Mesothelial cell of epicardium (in vitro differentiated cells): ENCODE data around the gene WEE2. TPM values are rescaled to one million over a fixed set of nuclear protein-coding genes. Genes with fewer than 3 reads are reported as not detected.

Source experiments
- DNase-seq, 2 experiments: peaks; one replicate each; pipeline ENCODE4 v3.0.0; 2021; ENCODE audit warnings: low spot score in 2 of 2; ENCODE audit not compliant: unreplicated experiment in 2 of 2
- H3K27ac Mint-ChIP-seq: 2 replicates; pipeline ENCODE4 v1.8.0; 2021; ENCODE audit warnings: mixed read lengths
- H3K27me3 Mint-ChIP-seq: 2 replicates; pipeline ENCODE4 v1.8.0; 2021; ENCODE audit warnings: low read depth, mixed read lengths
- H3K36me3 Mint-ChIP-seq: 2 replicates; pipeline ENCODE4 v1.8.0; 2021; ENCODE audit warnings: mixed read lengths
- H3K4me1 Mint-ChIP-seq: 2 replicates; pipeline ENCODE4 v1.8.0; 2021; ENCODE audit warnings: mixed read lengths
- H3K4me3 Mint-ChIP-seq: 2 replicates; pipeline ENCODE4 v1.8.0; 2021; ENCODE audit warnings: mild to moderate bottlenecking, moderate library complexity, mixed read lengths
- H3K9me3 Mint-ChIP-seq: 2 replicates; pipeline ENCODE4 v1.8.0; 2021; ENCODE audit warnings: mixed read lengths
- total RNA-seq: library from RNA; stranded (reverse); gene quantifications from 3 replicates; pipeline ENCODE4 v1.2.1, GENCODE V29; 2021
- TF ChIP-seq, protein P1 (sequence below): fragments of 200-600 bp; sonication (generic); IDR thresholded peaks from one replicate; pipeline ENCODE4 v1.5.0; 2021; ENCODE audit warnings: antibody characterized with exemption; ENCODE audit not compliant: unreplicated experiment

WEE2 gene
- total RNA-seq, 1 donor from 2014 or later, result not detected

DNA sequence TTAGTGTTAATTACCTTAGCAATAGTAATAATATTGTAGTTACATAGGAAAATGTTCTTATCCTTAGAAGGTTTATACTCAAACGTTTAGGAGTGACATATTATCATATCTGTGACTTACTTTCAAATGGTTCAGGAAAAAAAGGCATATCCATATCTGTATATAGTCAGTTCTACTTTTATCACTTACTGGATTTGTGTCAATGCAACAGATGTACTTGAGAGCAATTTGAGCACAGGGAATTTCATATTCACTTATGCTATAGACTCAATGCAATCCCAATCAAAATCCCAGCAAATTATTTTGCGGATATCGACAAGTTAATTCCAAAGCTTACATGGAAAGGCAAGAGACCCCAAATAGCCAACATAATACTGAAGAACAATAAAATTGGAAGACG is 16.2 kb upstream of the WEE2 start:
- Mint-ChIP-seq H3K27ac (no peak overlapping the region), H3K9me3 (no peaks in the 10 kb centered on the region), H3K36me3 (no peaks in the 10 kb centered on the region), H3K27me3 (no peaks in the 10 kb centered on the region), H3K4me1 (peaks cover 3% of the 10 kb centered on the region), H3K4me3 (no peak overlapping the region)
- DNase-seq, result no peak
- TF ChIP-seq, protein P1, sequence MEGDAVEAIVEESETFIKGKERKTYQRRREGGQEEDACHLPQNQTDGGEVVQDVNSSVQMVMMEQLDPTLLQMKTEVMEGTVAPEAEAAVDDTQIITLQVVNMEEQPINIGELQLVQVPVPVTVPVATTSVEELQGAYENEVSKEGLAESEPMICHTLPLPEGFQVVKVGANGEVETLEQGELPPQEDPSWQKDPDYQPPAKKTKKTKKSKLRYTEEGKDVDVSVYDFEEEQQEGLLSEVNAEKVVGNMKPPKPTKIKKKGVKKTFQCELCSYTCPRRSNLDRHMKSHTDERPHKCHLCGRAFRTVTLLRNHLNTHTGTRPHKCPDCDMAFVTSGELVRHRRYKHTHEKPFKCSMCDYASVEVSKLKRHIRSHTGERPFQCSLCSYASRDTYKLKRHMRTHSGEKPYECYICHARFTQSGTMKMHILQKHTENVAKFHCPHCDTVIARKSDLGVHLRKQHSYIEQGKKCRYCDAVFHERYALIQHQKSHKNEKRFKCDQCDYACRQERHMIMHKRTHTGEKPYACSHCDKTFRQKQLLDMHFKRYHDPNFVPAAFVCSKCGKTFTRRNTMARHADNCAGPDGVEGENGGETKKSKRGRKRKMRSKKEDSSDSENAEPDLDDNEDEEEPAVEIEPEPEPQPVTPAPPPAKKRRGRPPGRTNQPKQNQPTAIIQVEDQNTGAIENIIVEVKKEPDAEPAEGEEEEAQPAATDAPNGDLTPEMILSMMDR, result no peak

DNA sequence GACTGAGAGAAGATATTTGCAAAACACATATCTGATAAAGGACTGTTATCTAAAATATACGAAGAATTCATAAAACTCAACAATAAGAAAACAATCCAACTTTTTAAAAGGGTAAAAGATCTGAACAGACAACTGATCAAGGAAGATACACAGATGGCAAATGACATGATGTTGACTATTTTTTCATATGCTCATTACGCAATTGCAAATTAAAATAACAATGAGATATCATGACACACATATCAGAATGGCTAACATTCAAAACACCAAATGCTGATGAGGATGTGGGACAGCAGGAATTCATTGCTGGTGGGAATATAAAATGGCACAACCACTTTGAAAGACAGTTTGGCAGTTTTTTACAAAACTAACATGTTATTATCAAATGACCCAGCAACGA is 15.1 kb upstream of the WEE2 start:
- no peaks in the 10 kb centered on the region for H3K36me3 Mint-ChIP-seq
- TF ChIP-seq, protein P1, result no peak
- H3K4me3 Mint-ChIP-seq, result no peak overlapping the region
- no peak for DNase-seq
- H3K27ac Mint-ChIP-seq, result no peak overlapping the region
- H3K27me3 Mint-ChIP-seq, result no peaks in the 10 kb centered on the region
- H3K4me1 Mint-ChIP-seq, result no peaks in the 10 kb centered on the region
- H3K9me3 Mint-ChIP-seq, result no peaks in the 10 kb centered on the region

DNA sequence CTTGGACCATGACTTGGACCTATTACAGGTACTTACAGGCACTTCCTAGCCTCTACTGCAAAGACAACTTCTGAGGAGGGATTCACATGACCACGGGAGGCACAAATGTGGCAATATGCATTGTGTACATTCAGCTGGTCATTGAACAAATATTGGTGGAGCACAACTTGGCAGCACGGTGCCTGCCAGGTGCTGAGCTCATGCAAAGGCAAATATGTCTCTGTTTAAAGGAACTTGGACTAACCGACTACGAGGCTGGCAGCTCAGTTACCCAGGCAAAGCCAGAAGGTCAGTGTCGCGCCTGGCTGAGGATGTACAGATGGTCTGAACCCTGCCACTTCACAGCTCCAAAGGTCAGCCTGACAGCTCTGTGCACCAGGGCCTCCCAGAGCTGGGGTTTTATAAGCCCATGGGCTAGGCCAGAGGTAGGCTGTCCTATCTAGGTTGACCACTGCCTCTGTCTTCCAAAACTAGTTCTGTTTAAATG is 12.3 kb upstream of the WEE2 start:
- no peak overlapping the region for H3K27ac Mint-ChIP-seq
- no peaks in the 10 kb centered on the region for H3K36me3 Mint-ChIP-seq

DNA sequence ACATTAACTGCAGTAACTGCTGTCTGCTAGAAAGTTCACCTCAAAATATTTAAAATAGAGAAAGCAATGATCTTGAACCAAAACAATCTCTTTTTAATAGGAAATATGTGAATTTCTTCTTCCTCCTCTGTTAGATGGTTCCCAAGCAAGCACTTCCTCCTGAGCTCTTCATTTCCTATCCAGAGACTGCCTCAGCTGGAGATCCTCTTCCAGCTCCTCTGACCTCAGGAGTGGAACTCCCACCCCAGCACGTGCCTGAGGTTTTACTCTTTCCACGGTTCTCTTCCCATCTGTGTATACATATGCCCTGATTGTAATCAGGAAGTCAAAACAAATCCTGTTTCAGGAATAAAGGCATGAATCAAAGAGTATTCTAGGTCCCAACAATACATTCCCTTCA is 11.8 kb upstream of the WEE2 start:
- H3K27me3 Mint-ChIP-seq, result no peaks in the 10 kb centered on the region
- H3K9me3 Mint-ChIP-seq, result no peaks in the 10 kb centered on the region
- TF ChIP-seq, protein P1, result no peak
- peaks cover 12% of the 10 kb centered on the region for H3K4me1 Mint-ChIP-seq
- no peaks in the 10 kb centered on the region for H3K36me3 Mint-ChIP-seq
- DNase-seq, result no peak
- H3K27ac Mint-ChIP-seq, result no peak overlapping the region
- H3K4me3 Mint-ChIP-seq, result no peak overlapping the region

More for the DNA sequence above, 12.3 kb upstream of the WEE2 start:
- TF ChIP-seq, protein P1, result no peak
- no peaks in the 10 kb centered on the region for H3K9me3 Mint-ChIP-seq
- DNase-seq, result no peak
- H3K4me3 Mint-ChIP-seq, result no peak overlapping the region
- H3K27me3 Mint-ChIP-seq, result no peaks in the 10 kb centered on the region
- H3K4me1 Mint-ChIP-seq, result peaks cover 9% of the 10 kb centered on the region

DNA sequence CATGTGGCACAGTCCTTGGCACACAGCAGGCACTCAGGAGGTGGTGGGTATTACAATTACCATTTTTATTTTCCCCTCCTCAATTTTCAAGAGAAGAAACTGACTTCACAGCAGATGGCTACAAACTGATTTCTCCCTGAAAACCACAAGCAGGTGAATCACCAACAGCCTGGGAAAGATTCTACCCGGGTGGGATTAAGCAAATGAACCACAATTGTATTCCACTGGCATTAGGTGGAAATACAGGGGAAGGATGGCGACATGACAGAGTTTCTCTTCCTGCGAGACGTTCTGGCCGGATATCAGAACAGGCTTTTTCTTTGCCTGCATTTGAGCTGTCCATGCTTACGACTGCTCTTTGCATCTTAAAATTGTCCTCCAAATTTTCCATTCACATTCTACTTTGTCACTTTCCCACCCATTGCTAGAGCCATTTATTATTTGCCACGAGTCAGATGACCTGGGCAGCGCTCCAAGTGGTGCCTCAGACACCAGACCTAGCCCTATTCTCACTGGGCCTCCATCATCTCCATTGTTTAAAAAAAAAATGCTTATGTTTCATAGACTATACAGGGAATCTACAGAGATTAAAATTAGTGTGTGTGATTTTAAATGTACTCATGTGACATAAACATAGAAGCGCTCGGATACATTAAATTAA is 10.8 kb upstream of the WEE2 start:
- DNase-seq, result no peak
- Mint-ChIP-seq H3K27me3 (no peaks in the 10 kb centered on the region), H3K4me3 (no peak overlapping the region), H3K36me3 (no peaks in the 10 kb centered on the region), H3K4me1 (peaks cover 13% of the 10 kb centered on the region), H3K9me3 (no peaks in the 10 kb centered on the region), H3K27ac (no peak overlapping the region)
- TF ChIP-seq, protein P1, result no peak
